ENCODE data around the gene TBX15.

DNA sequence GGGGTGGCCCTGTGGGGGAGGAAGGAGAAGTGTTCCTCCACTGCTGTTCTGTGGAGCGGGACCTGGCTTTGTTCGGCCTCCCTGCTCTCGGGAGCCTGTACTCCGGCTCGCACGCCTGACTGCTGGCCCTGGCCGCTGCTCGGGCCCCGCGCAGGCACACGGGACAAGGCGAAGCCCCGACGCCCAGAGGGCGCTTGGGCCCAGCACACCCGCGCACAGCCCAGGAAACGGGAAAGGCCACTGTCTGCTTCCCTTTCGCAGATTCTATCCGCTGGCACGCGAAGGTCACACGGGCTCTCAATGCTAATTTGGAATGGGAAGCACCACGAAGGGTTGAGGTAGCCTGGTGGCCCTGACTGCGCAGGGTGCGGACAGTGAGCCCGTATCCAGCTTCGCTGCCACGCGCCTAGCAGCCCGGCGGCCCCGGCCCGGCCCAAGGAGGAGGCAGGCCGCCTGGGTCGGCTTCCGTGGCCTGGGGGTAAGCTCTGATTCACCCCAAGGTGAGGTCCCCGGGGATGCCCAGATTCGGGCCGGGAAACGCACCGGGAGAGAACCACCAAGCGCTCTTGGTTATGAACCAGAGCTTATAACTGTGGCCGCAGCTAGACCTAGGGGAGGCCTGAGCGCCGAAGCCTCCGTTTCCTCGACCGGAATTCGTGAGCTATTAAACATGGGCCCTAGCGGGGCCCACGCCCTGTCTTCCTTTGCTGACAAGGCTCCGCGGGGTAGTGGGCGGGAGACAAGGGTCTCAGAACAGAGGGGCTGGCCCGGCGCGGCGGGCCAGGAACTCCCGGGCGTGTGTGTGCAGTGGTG is 19.7 kb upstream of the TBX15 start:
- TF ChIP-seq POLR2AphosphoS5 (IDR thresholded peaks at IDR 0.05; ENCODE audit: low read depth, low read length) = no peak
- TF ChIP-seq, protein P1, sequence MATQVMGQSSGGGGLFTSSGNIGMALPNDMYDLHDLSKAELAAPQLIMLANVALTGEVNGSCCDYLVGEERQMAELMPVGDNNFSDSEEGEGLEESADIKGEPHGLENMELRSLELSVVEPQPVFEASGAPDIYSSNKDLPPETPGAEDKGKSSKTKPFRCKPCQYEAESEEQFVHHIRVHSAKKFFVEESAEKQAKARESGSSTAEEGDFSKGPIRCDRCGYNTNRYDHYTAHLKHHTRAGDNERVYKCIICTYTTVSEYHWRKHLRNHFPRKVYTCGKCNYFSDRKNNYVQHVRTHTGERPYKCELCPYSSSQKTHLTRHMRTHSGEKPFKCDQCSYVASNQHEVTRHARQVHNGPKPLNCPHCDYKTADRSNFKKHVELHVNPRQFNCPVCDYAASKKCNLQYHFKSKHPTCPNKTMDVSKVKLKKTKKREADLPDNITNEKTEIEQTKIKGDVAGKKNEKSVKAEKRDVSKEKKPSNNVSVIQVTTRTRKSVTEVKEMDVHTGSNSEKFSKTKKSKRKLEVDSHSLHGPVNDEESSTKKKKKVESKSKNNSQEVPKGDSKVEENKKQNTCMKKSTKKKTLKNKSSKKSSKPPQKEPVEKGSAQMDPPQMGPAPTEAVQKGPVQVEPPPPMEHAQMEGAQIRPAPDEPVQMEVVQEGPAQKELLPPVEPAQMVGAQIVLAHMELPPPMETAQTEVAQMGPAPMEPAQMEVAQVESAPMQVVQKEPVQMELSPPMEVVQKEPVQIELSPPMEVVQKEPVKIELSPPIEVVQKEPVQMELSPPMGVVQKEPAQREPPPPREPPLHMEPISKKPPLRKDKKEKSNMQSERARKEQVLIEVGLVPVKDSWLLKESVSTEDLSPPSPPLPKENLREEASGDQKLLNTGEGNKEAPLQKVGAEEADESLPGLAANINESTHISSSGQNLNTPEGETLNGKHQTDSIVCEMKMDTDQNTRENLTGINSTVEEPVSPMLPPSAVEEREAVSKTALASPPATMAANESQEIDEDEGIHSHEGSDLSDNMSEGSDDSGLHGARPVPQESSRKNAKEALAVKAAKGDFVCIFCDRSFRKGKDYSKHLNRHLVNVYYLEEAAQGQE (IDR thresholded peaks at IDR 0.05; ENCODE audit: insufficient read depth in 1 of 2, low read depth in 2 of 2, low read length in 2 of 2) = no peak

Data from PFSK-1 (cell line).